HAP-1 (cell line): ENCODE results near the gene ALPK1.
A peak's percentile ranks its signal among the peaks of the same experiment; 100 is the strongest.
"Not testable (repeated sequence)": the region's sequence is repeated elsewhere in the genome, so short reads cannot be mapped to it uniquely, and the experiment has no call there.

Experiments
- DNase-seq, 2 experiments: peaks; one replicate each; pipeline ENCODE4 v3.0.0-alpha.2; 2016 to 2020; ENCODE audit warnings: low spot score in 2 of 2
- H3K27me3 ChIP-seq: fragments of 250-450 bp; sonication (Bioruptor Pico); 2 replicates; pipeline ENCODE4 v1.5.1; 2020; ENCODE audit warnings: low read depth, mild to moderate bottlenecking, moderate library complexity
- H3K36me3 ChIP-seq: fragments of 250-450 bp; sonication (Bioruptor Pico); replicated peaks from 2 replicates; pipeline ENCODE4 v1.5.1; 2020; ENCODE audit warnings: mild to moderate bottlenecking
- H3K4me1 ChIP-seq: fragments of 250-450 bp; sonication (Bioruptor Pico); 2 replicates; pipeline ENCODE4 v1.5.1; 2020; ENCODE audit warnings: mild to moderate bottlenecking
- H3K4me3 ChIP-seq: fragments of 250-450 bp; sonication (Bioruptor Pico); 2 replicates; pipeline ENCODE4 v1.5.1; 2020; ENCODE audit warnings: mild to moderate bottlenecking, moderate library complexity
- H3K9me3 ChIP-seq: fragments of 250-450 bp; sonication (Bioruptor Pico); 2 replicates; pipeline ENCODE4 v1.5.1; 2020; ENCODE audit warnings: mild to moderate bottlenecking, moderate library complexity
- in situ Hi-C: fragments of 300-500 bp; cut with MboI; formaldehyde crosslinking; loops from 3 replicates; pipeline ENCODE4 v1.14.3; 2020; ENCODE audit warnings: low sequenced_read_pairs, inconsistent platforms, mixed read lengths

Gene ALPK1

GRCh38 chr4:112403101-112403945, 106.2 kb downstream of the ALPK1 start:
- DNase-seq = peak; percentile 64 to 90
- H3K27me3 ChIP-seq = no peaks in the 10 kb centered on the region
- H3K4me1 ChIP-seq = peaks cover 32% of the 10 kb centered on the region
- no peaks in the 10 kb centered on the region for H3K36me3 ChIP-seq
- no peak overlapping the region for H3K4me3 ChIP-seq
- H3K9me3 ChIP-seq = no peaks in the 10 kb centered on the region
- in situ Hi-C loops = no loop called here

- Histone ChIP-seq H3K36me3 (no peaks in the 10 kb centered on the region), H3K27me3 (no peaks in the 10 kb centered on the region), H3K4me1 (peaks cover 22% of the 10 kb centered on the region), H3K4me3 (no peak overlapping the region), H3K9me3 (no peaks in the 10 kb centered on the region)
- peak in 1 of 2 experiments; percentile 12 for DNase-seq
- in situ Hi-C loops = no loop called here
These were observed 113.2 kb downstream of the ALPK1 start for GRCh38 chr4:112410364-112410763.

GRCh38 chr4:112410804-112411203, 113.6 kb downstream of the ALPK1 start:
- Histone ChIP-seq H3K27me3 (no peaks in the 10 kb centered on the region), H3K36me3 (no peaks in the 10 kb centered on the region), H3K9me3 (no peaks in the 10 kb centered on the region), H3K4me1 (peaks cover 22% of the 10 kb centered on the region), H3K4me3 (no peak overlapping the region)
- in situ Hi-C loops = no loop called here
- no peak for DNase-seq

- Histone ChIP-seq H3K4me1 (peaks cover 22% of the 10 kb centered on the region), H3K9me3 (no peaks in the 10 kb centered on the region), H3K4me3 (no peak overlapping the region), H3K36me3 (no peaks in the 10 kb centered on the region), H3K27me3 (no peaks in the 10 kb centered on the region)
- no peak for DNase-seq
- in situ Hi-C loops = no loop called here
These were observed 114.8 kb downstream of the ALPK1 start for GRCh38 chr4:112411781-112412550.

- no peak overlapping the region for H3K4me3 ChIP-seq
- H3K4me1 ChIP-seq = peaks cover 14% of the 10 kb centered on the region
- DNase-seq = no peak
- H3K27me3 ChIP-seq = no peaks in the 10 kb centered on the region
- in situ Hi-C loops = no loop called here
- no peaks in the 10 kb centered on the region for H3K36me3 ChIP-seq
- no peaks in the 10 kb centered on the region for H3K9me3 ChIP-seq
These were observed 119.3 kb downstream of the ALPK1 start for GRCh38 chr4:112416464-112416863.

GRCh38 chr4:112418092-112418491, 120.9 kb downstream of the ALPK1 start:
- no peak overlapping the region for H3K4me3 ChIP-seq
- H3K9me3 ChIP-seq = no peaks in the 10 kb centered on the region
- H3K4me1 ChIP-seq = peaks cover 2% of the 10 kb centered on the region
- no peaks in the 10 kb centered on the region for H3K27me3 ChIP-seq
- in situ Hi-C loops = no loop called here
- no peak for DNase-seq
- H3K36me3 ChIP-seq = no peaks in the 10 kb centered on the region

GRCh38 chr4:112421911-112422310, 124.7 kb downstream of the ALPK1 start:
- no peak for DNase-seq
- Histone ChIP-seq H3K4me3 (no peak overlapping the region), H3K9me3 (no peaks in the 10 kb centered on the region), H3K27me3 (no peaks in the 10 kb centered on the region), H3K4me1 (no peaks in the 10 kb centered on the region; the same call in 1 of the 2 replicates), H3K36me3 (no peaks in the 10 kb centered on the region)
- in situ Hi-C loops = no loop called here

- no peaks in the 10 kb centered on the region for H3K9me3 ChIP-seq
- no peaks in the 10 kb centered on the region for H3K27me3 ChIP-seq
- H3K36me3 ChIP-seq = no peaks in the 10 kb centered on the region
- in situ Hi-C loops = no loop called here
- H3K4me3 ChIP-seq = no peak overlapping the region
- no peak for DNase-seq
- no peaks in the 10 kb centered on the region; the same call in 1 of the 2 replicates for H3K4me1 ChIP-seq
These were observed 125.5 kb downstream of the ALPK1 start for GRCh38 chr4:112422644-112423043.

- DNase-seq = no peak
- in situ Hi-C loops = no loop called here
- Histone ChIP-seq H3K4me1 (no peaks in the 10 kb centered on the region; the same call in 1 of the 2 replicates), H3K4me3 (no peak overlapping the region), H3K9me3 (no peaks in the 10 kb centered on the region), H3K27me3 (no peaks in the 10 kb centered on the region), H3K36me3 (no peaks in the 10 kb centered on the region)
These were observed 126.4 kb downstream of the ALPK1 start for GRCh38 chr4:112423591-112423990.

GRCh38 chr4:112425823-112426222, 128.7 kb downstream of the ALPK1 start:
- Histone ChIP-seq H3K36me3 (no peaks in the 10 kb centered on the region), H3K9me3 (no peaks in the 10 kb centered on the region), H3K4me1 (no peaks in the 10 kb centered on the region; the same call in 1 of the 2 replicates), H3K4me3 (no peak overlapping the region), H3K27me3 (no peaks in the 10 kb centered on the region)
- DNase-seq = no peak
- in situ Hi-C loops = no loop called here

GRCh38 chr4:112426416-112426815, 129.2 kb downstream of the ALPK1 start:
- Histone ChIP-seq H3K4me3 (no peak overlapping the region), H3K36me3 (no peaks in the 10 kb centered on the region), H3K9me3 (no peaks in the 10 kb centered on the region), H3K27me3 (no peaks in the 10 kb centered on the region), H3K4me1 (no peaks in the 10 kb centered on the region; the same call in 1 of the 2 replicates)
- DNase-seq = no peak
- in situ Hi-C loops = no loop called here

GRCh38 chr4:112431158-112431557, 134.0 kb downstream of the ALPK1 start:
- in situ Hi-C loops = no loop called here

GRCh38 chr4:112436987-112437386, 139.8 kb downstream of the ALPK1 start:
- Histone ChIP-seq H3K4me3 (no peak overlapping the region), H3K27me3 (no peaks in the 10 kb centered on the region), H3K36me3 (no peaks in the 10 kb centered on the region), H3K4me1 (peaks cover 4% of the 10 kb centered on the region; the same call in 1 of the 2 replicates), H3K9me3 (no peaks in the 10 kb centered on the region)
- in situ Hi-C loops = no loop called here
- DNase-seq = peak in 1 of 2 experiments; percentile 39

More at GRCh38 chr4:112431158-112431557, 134.0 kb downstream of the ALPK1 start:
- Histone ChIP-seq H3K4me3 (no peak overlapping the region), H3K36me3 (no peaks in the 10 kb centered on the region), H3K9me3 (no peaks in the 10 kb centered on the region), H3K4me1 (no peaks in the 10 kb centered on the region), H3K27me3 (no peaks in the 10 kb centered on the region)
- DNase-seq = no peak

GRCh38 chr4:112442226-112442625, 145.1 kb downstream of the ALPK1 start:
- H3K4me1 ChIP-seq, H3K9me3 ChIP-seq, DNase-seq, in situ Hi-C loops, H3K4me3 ChIP-seq, H3K27me3 ChIP-seq, H3K36me3 ChIP-seq: not testable (repeated sequence)
